Coronary artery (tissue), 2 donors: ENCODE results near the gene RAET1E.

Source experiments
- DNase-seq: peaks from one replicate; pipeline ENCODE4 v3.0.0-alpha.2; 2017; ENCODE audit warnings: low spot score
- H3K27ac ChIP-seq, 2 donors: fragments of 200-600 bp; sonication (generic); one replicate each; pipeline ENCODE4 v1.5.1; 2016 to 2019
- H3K4me3 ChIP-seq: fragments of 200-600 bp; sonication (generic); 2 replicates; pipeline ENCODE4 v1.5.1; 2016; ENCODE audit warnings: mild to moderate bottlenecking, moderate library complexity
- CTCF ChIP-seq: fragments of 200-600 bp; sonication (generic); IDR thresholded peaks from one replicate; pipeline ENCODE4 v1.5.1; 2019; ENCODE audit warnings: antibody characterized with exemption

Gene RAET1E

GRCh38 chr6:149904661-149905370, 6.9 kb upstream of the RAET1E start:
- DNase-seq: peak; percentile 52
- no peak for TF ChIP-seq CTCF
- Histone ChIP-seq H3K4me3 (no peak overlapping the region), H3K27ac (no peak overlapping the region)

GRCh38 chr6:149903938-149904611, 6.2 kb upstream of the RAET1E start:
- Histone ChIP-seq H3K27ac (no peak overlapping the region), H3K4me3 (no peak overlapping the region)
- DNase-seq: peak; percentile 28
- no peak for TF ChIP-seq CTCF

- Histone ChIP-seq H3K4me3 (no peak overlapping the region), H3K27ac (no peak overlapping the region)
- no peak for TF ChIP-seq CTCF
- no peak for DNase-seq
Observed at GRCh38 chr6:149901444-149902140, 3.7 kb upstream of the RAET1E start.

- Histone ChIP-seq H3K4me3 (no peak overlapping the region), H3K27ac (no peak overlapping the region)
- no peak for TF ChIP-seq CTCF
- DNase-seq: no peak
Observed at GRCh38 chr6:149900620-149901443, 2.9 kb upstream of the RAET1E start.

- no peak for TF ChIP-seq CTCF
- DNase-seq: no peak
- Histone ChIP-seq H3K4me3 (no peak overlapping the region), H3K27ac (no peak overlapping the region)
Observed at GRCh38 chr6:149899926-149900619, 2.2 kb upstream of the RAET1E start.

- no peak overlapping the region for H3K4me3 ChIP-seq
- no peak for DNase-seq
- no peak for TF ChIP-seq CTCF
- no peak overlapping the region for H3K27ac ChIP-seq
Observed at GRCh38 chr6:149899486-149899885, 1.6 kb upstream of the RAET1E start.
